K562 (cell line): Measurements from ENCODE around the gene CEMIP2. TPM values are rescaled to one million over a fixed set of nuclear protein-coding genes. Genes with fewer than 3 reads are reported as not detected.
A peak's percentile ranks its signal among the peaks of the same experiment; 100 is the strongest.

Experiments used
- ATAC-seq: fragments of 200-7000 bp; cut with Tn5 transposase; 3 replicates; pipeline ENCODE4 v1.9.1; 2020; ENCODE audit warnings: moderate library complexity
- BruUV-seq: library from RNA; stranded (reverse); fragments of 400-500 nt; replicated peaks from 2 replicates; lab custom pipeline; 2021; lab: Mats Ljungman, UMichigan
- CTCF ChIA-PET: fragments of 300-600 bp; formaldehyde crosslinking; extraction: SDS; loops from one replicate; lab custom pipeline; 2021; ENCODE audit warnings: low intra/inter-chr PET ratio; lab: Yijun Ruan, JAX
- POLR2A ChIA-PET: fragments of 300-600, 350-650 bp; sonication (Branson Sonifier 250); formaldehyde crosslinking; extraction: SDS; loops from one replicate; lab custom pipeline; 2021; ENCODE audit warnings: antibody characterized with exemption, inconsistent platforms; lab: Yijun Ruan, JAX
- DNase-seq, 4 experiments: peaks; one replicate each; pipeline versions ENCODE4 v3.0.0 to v3.0.0-alpha.2; 2011 to 2018; ENCODE audit warnings: low spot score in 3 of 4, mixed read lengths in 3 of 4; ENCODE audit errors: extremely low read depth in 1 of 4
- FAIRE-seq: peaks from 2 replicates; lab custom pipeline; 2011; peaks lifted over from hg19 to GRCh38; lab: Jason Lieb, UNC
- H2AFZ ChIP-seq: 2 replicates; pipeline ENCODE4 v1.6.0; 2011; ENCODE audit warnings: low read depth, low read length, control low read depth, inconsistent platforms
- H3K27ac ChIP-seq: fragments of 200-600 bp; 3 replicates; pipeline ENCODE4 v1.8.0; 2011; ENCODE audit warnings: low read depth, mild to moderate bottlenecking, control low read depth, inconsistent platforms, low read length, moderate library complexity, mixed read lengths; ENCODE audit errors: extremely low read depth
- H3K27me3 ChIP-seq, 2 experiments: fragments of 300-600 bp in 1 of 2; 2 replicates in 1 of 2; 3 replicates in 1 of 2; pipeline versions ENCODE4 v1.6.0 to v1.8.0; 2011; ENCODE audit warnings: inconsistent platforms in 2 of 2, low read length in 2 of 2, mild to moderate bottlenecking in 1 of 2, mixed read lengths in 1 of 2, moderate library complexity in 1 of 2; ENCODE audit not compliant: control insufficient read depth in 2 of 2, insufficient read depth in 2 of 2
- H3K36me3 ChIP-seq: fragments of 300-600 bp; 3 replicates; pipeline ENCODE4 v1.8.0; 2011; ENCODE audit warnings: mild to moderate bottlenecking, low read length, inconsistent platforms; ENCODE audit not compliant: control insufficient read depth, insufficient read depth
- H3K4me1 ChIP-seq, 2 experiments: fragments of 200-600 bp in 1 of 2; replicated peaks in 1 of 2; 2 replicates in 1 of 2; 3 replicates in 1 of 2; pipeline versions ENCODE4 v1.5.1 to v1.8.0; 2011; ENCODE audit warnings: inconsistent platforms in 2 of 2, low read length in 2 of 2, mild to moderate bottlenecking in 1 of 2, mixed read lengths in 1 of 2, moderate library complexity in 1 of 2; ENCODE audit not compliant: control insufficient read depth in 2 of 2, insufficient read depth in 2 of 2
- H3K4me2 ChIP-seq: 2 replicates; pipeline ENCODE4 v1.6.1; 2011; ENCODE audit warnings: low read length, control low read depth, inconsistent platforms, mixed read lengths; ENCODE audit not compliant: insufficient read depth
- H3K4me3 ChIP-seq: fragments of 200-600 bp; sonication (generic), shearing (Covaris generic); 2 replicates; pipeline ENCODE4 v1.5.1; 2016; ENCODE audit warnings: control low read depth, inconsistent platforms
- H3K79me2 ChIP-seq: fragments of 200-600 bp; 3 replicates; pipeline ENCODE4 v1.8.0; 2011; ENCODE audit warnings: low read length, inconsistent platforms; ENCODE audit not compliant: control insufficient read depth, insufficient read depth
- H3K9ac ChIP-seq, 2 experiments: 2 replicates each; pipeline versions ENCODE4 v1.6.0 to v1.6.1; 2011; ENCODE audit warnings: low read depth in 2 of 2, low read length in 2 of 2, control low read depth in 1 of 2, inconsistent platforms in 1 of 2, mild to moderate bottlenecking in 1 of 2, mixed read lengths in 1 of 2; ENCODE audit not compliant: insufficient read depth in 1 of 2
- H3K9me1 ChIP-seq: one replicate; pipeline ENCODE4 v1.6.0; 2011; ENCODE audit warnings: inconsistent platforms, mild to moderate bottlenecking, low read length, moderate library complexity; ENCODE audit not compliant: control insufficient read depth, insufficient read depth
- H3K9me3 ChIP-seq: replicated peaks from 2 replicates; pipeline ENCODE4 v1.5.1; 2011; ENCODE audit warnings: low read depth, low read length, inconsistent platforms; ENCODE audit not compliant: control insufficient read depth, insufficient read depth
- H4K20me1 ChIP-seq: replicated peaks from 2 replicates; pipeline ENCODE4 v1.6.1; 2011; ENCODE audit warnings: low read length, inconsistent platforms, mixed read lengths; ENCODE audit not compliant: control insufficient read depth, insufficient read depth
- DPF2 ChIP-seq: fragments of 450-650 bp; IDR thresholded peaks from 2 replicates; pipeline ENCODE4 v1.6.1; 2016
- LCOR ChIP-seq: sonication (generic); formaldehyde crosslinking; IDR thresholded peaks from 2 replicates; pipeline ENCODE4 v1.8.0; 2022; ENCODE audit warnings: mild to moderate bottlenecking, missing genetic modification reagents
- POU5F1 ChIP-seq: fragments of 150-350 bp; IDR thresholded peaks from 2 replicates; pipeline ENCODE4 v1.6.1; 2014; ENCODE audit warnings: borderline replicate concordance, low read length, low read depth, mild to moderate bottlenecking; ENCODE audit not compliant: partially characterized antibody
- TFAM ChIP-seq: fragments of 250-450 bp; sonication (Bioruptor Pico); conservative IDR thresholded peaks from 2 replicates; pipeline ENCODE4 v1.5.0; 2021; ENCODE audit warnings: mild to moderate bottlenecking, moderate library complexity
- ZNF316 ChIP-seq: fragments of 450-650 bp; IDR thresholded peaks from 2 replicates; pipeline ENCODE4 v1.6.1; 2016
- WGBS: fragments of 100-300 bp; shearing (Covaris generic); methylation state at CpG from one replicate; pipeline ENCODE4 v1.1.6; 2016; ENCODE audit warnings: low coverage, mixed read lengths; ENCODE audit not compliant: insufficient coverage; ENCODE audit errors: missing lambda C conversion rate; 5-methylcytosine and 5-hydroxymethylcytosine counted together
- in situ Hi-C: fragments of 300-500 bp; cut with MboI; formaldehyde crosslinking; loops from 4 replicates; pipeline ENCODE4 v1.15.0; 2018; ENCODE audit warnings: inconsistent platforms, mixed read lengths
- intact Hi-C: fragments of 100-400 bp; cut with micrococcal nuclease; formaldehyde crosslinking; loops from 2 replicates; pipeline ENCODE4 v1.14.2; 2022
- polyA plus RNA-seq, 8 experiments: library from polyadenylated mRNA; depleted of rRNA in 4 of 8; stranded (reverse) in 5 of 8; unstranded in 3 of 8; fragments of >200 nt; fragmentation: Nextera tagmentation in 2 of 8; fragmentation: Illumina TruSeq in 1 of 8; extraction: Ambion mirVana in 2 of 8; extraction: Trizol in 1 of 8; gene quantifications; 2 replicates each; pipeline versions ENCODE4 v1.2.1 to v1.2.3, GENCODE V29; 2011 to 2014; ENCODE audit warnings: inconsistent platforms in 1 of 8, missing spikeins in 1 of 8
- total RNA-seq, 7 experiments: library from RNA; depleted of rRNA in 6 of 7; stranded (reverse); fragments of >200 nt in 6 of 7; fragmentation: Illumina TruSeq in 2 of 7; extraction: Trizol in 2 of 7; gene quantifications; 2 replicates each; pipeline versions ENCODE4 v1.2.1 to v1.2.3, GENCODE V29; 2011 to 2021; ENCODE audit warnings: low replicate concordance in 1 of 7

The CEMIP2 gene
- total and polyA plus RNA-seq, 9 of the 15 experiments (the other 6 are each of a cell fraction or from before 2014, with no cell fraction given) = 5.4 to 29.9 (median 14.2) TPM

DNA sequence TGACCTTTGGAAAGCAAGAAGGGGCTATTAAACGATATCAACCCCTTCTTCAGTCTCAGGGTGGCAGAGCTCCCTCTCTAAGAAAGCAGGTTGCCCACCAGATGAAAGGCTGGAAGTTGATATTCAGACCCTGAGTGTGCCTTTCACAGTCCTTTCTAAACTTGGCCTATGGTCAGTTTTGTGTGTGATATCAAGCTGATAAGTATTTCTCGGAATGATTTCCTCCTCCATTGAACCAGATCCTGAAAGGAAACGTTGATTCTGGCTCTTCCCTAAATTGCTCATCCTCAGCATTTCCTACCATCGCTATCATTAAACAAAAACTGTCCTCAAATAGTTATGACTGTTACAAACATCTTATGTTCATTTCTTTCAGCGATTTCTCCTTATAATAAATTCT, 130.4 kb downstream of the CEMIP2 start:
- ATAC-seq (peak; percentile 17; the same call in 1 of the 3 replicates), FAIRE-seq (peak; percentile 40)
- POLR2A ChIA-PET = interaction anchor here (0.6 to 2.0 kb wide), 2 partner anchors 9 to 31 kb away, joined by 3 to 6 read pairs; no protein-coding TSS in a partner anchor
- H3K36me3 ChIP-seq = no peaks in the 10 kb centered on the region
- peaks cover 3 to 24% of the 10 kb centered on the region in 2 experiments; a peak in 4 of 5 replicates for H3K4me1 ChIP-seq
- H3K9ac ChIP-seq = peak overlapping the region; percentile 56 to 65; a peak in 3 of 4 replicates
- peak overlapping the region; percentile 80 for H3K4me2 ChIP-seq
- H3K4me3 ChIP-seq = no peak overlapping the region
- TF ChIP-seq ZNF316 (0 out of 2 replicates have a peak, but pooled peaks have one; percentile 3), LCOR (CRISPR knock-in tag) (no peak)
- TF ChIP-seq, all 486 proteins: peak for 1
- Histone ChIP-seq H3K27ac (peak overlapping the region; percentile 71), H3K9me1 (no peaks in the 10 kb centered on the region), H2AFZ (peak overlapping the region; percentile 98), H3K9me3 (no peaks in the 10 kb centered on the region; the same call in 1 of the 2 replicates), H3K27me3 (no peaks in the 10 kb centered on the region), H3K79me2 (no peaks in the 10 kb centered on the region), H4K20me1 (no peaks in the 10 kb centered on the region)
- peak in 1 of 4 experiments; percentile 11 for DNase-seq
- no TSS peak for BruUV-seq
- WGBS = 8% methylated on average over 5 of the region's 5 CpGs
- CTCF ChIA-PET = no interaction called here
- intact Hi-C loops = no loop called here
- in situ Hi-C loops = no loop called here

DNA sequence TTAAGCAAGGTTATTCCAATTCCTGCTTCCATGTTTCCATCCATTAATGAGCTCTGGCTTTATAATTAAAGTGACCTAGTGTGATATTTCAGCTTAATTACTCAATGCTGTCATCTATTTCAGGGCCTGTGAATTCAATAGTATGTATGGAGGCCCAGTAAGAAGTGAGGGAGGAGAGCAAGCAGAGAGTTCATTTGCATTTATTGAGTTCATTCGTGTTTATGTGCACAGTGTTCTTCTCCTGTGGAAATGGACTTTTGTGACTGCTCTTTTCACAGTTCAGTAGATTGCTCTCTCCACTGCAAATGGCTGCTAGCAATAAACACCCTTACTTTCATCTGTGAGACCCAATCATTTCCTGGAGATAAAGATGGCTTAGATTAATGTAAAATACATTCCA, 130.9 kb downstream of the CEMIP2 start:
- ChIA-PET CTCF (no interaction called here), POLR2A (interaction anchor here (0.6 to 2.0 kb wide), 2 partner anchors 10 to 31 kb away, joined by 3 to 6 read pairs; no protein-coding TSS in a partner anchor)
- H3K9me1 ChIP-seq = no peaks in the 10 kb centered on the region
- H3K9me3 ChIP-seq = no peaks in the 10 kb centered on the region; the same call in 1 of the 2 replicates
- intact Hi-C loops = no loop called here
- ATAC-seq = peak; percentile 13; the same call in 2 of the 3 replicates
- H3K36me3 ChIP-seq = no peaks in the 10 kb centered on the region
- H3K4me1 ChIP-seq = peaks cover 3 to 24% of the 10 kb centered on the region in 2 experiments; a peak in 4 of 5 replicates
- no peaks in the 10 kb centered on the region for H3K27me3 ChIP-seq
- no peak for FAIRE-seq
- H3K79me2 ChIP-seq = no peaks in the 10 kb centered on the region
- in situ Hi-C loops = no loop called here
- no peak overlapping the region for H3K4me2 ChIP-seq
- H3K4me3 ChIP-seq = no peak overlapping the region
- H3K27ac ChIP-seq = peak overlapping the region; percentile 53
- DNase-seq = no peak
- H3K9ac ChIP-seq = peak overlapping the region in 1 of 2 experiments; percentile 12; a peak in 1 of 4 replicates
- TF ChIP-seq TFAM (CRISPR knock-in tag) (no peak), POU5F1 (no peak), DPF2 (0 out of 2 replicates have a peak, but pooled peaks have one; percentile 8)
- WGBS = 0% methylated on average over 1 of the region's 1 CpG
- peak overlapping the region; percentile 98 for H2AFZ ChIP-seq
- no TSS peak for BruUV-seq
- no peaks in the 10 kb centered on the region for H4K20me1 ChIP-seq
